Caco-2 (cell line): ENCODE data around the gene GNG3. TPM values are rescaled to one million over a fixed set of nuclear protein-coding genes. Genes with fewer than 3 reads are reported as not detected.

Experiments
- Bru-seq: library from RNA; stranded (reverse); fragments of 400-500 nt; gene quantifications from one replicate; lab custom pipeline; 2021; lab: Mats Ljungman, UMichigan
- BruChase-seq, 2 experiments: library from RNA; stranded (reverse); fragments of 400-500 nt; gene quantifications; one replicate each; lab custom pipeline; 2021; lab: Mats Ljungman, UMichigan
- BruUV-seq: library from RNA; stranded (reverse); fragments of 400-500 nt; replicated peaks from 2 replicates; lab custom pipeline; 2021; lab: Mats Ljungman, UMichigan
- CTCF ChIA-PET: fragments of 300-600 bp; sonication (Branson Sonifier 250); formaldehyde crosslinking; loops from one replicate; lab custom pipeline; 2022; ENCODE audit warnings: antibody characterized with exemption; lab: Charles Lee
- POLR2A ChIA-PET: fragments of 300-600 bp; sonication (Branson Sonifier 250); formaldehyde crosslinking; loops from one replicate; lab custom pipeline; 2022; ENCODE audit warnings: antibody characterized with exemption; lab: Charles Lee
- DNase-seq, 2 experiments: peaks; one replicate each; pipeline versions ENCODE4 v3.0.0 to v3.0.0-alpha.2; 2020 to 2022
- H3K27me3 ChIP-seq: replicated peaks from 2 replicates; pipeline ENCODE4 v1.6.0; 2011; ENCODE audit warnings: low read length; ENCODE audit not compliant: control insufficient read depth, insufficient read depth
- H3K36me3 ChIP-seq: 2 replicates; pipeline ENCODE4 v1.5.1; 2011; ENCODE audit warnings: low read length; ENCODE audit not compliant: control insufficient read depth, insufficient read depth
- H3K4me1 ChIP-seq: fragments of 250-450 bp; sonication (Bioruptor Pico); 2 replicates; pipeline ENCODE4 v1.5.1; 2020; ENCODE audit warnings: mild to moderate bottlenecking
- H3K4me3 ChIP-seq: 2 replicates; pipeline ENCODE4 v1.5.1; 2011; ENCODE audit warnings: low read depth, mild to moderate bottlenecking, control low read depth, low read length
- H3K9me3 ChIP-seq: fragments of 250-450 bp; sonication (Bioruptor Pico); 2 replicates; pipeline ENCODE4 v1.5.1; 2020; ENCODE audit warnings: mild to moderate bottlenecking, moderate library complexity
- H3K27ac Mint-ChIP-seq: one replicate; pipeline ENCODE4 v1.8.0; 2022; ENCODE audit warnings: mixed read lengths; ENCODE audit not compliant: unreplicated experiment
- H3K27me3 Mint-ChIP-seq: one replicate; pipeline ENCODE4 v1.8.0; 2022; ENCODE audit warnings: mixed read lengths; ENCODE audit not compliant: insufficient read depth, unreplicated experiment
- H3K36me3 Mint-ChIP-seq: one replicate; pipeline ENCODE4 v1.8.0; 2022; ENCODE audit warnings: mild to moderate bottlenecking, mixed read lengths; ENCODE audit not compliant: insufficient read depth, unreplicated experiment
- H3K4me1 Mint-ChIP-seq: one replicate; pipeline ENCODE4 v1.8.0; 2022; ENCODE audit warnings: low read depth, mixed read lengths; ENCODE audit not compliant: unreplicated experiment
- H3K4me3 Mint-ChIP-seq: one replicate; pipeline ENCODE4 v1.8.0; 2022; ENCODE audit warnings: mild to moderate bottlenecking, moderate library complexity, mixed read lengths; ENCODE audit not compliant: unreplicated experiment
- H3K9me3 Mint-ChIP-seq: one replicate; pipeline ENCODE4 v1.8.0; 2022; ENCODE audit warnings: mixed read lengths; ENCODE audit not compliant: unreplicated experiment
- intact Hi-C: fragments of 100-400 bp; cut with micrococcal nuclease; formaldehyde crosslinking; loops from one replicate; pipeline ENCODE4 v1.10.0; 2022; ENCODE audit not compliant: unreplicated experiment
- long read RNA-seq: library from polyadenylated mRNA; stranded (forward); transcript quantifications from one replicate; pipeline ENCODE4 v2.0.0, GENCODE V29; 2022
- total RNA-seq: library from RNA; stranded (reverse); gene quantifications from 2 replicates; pipeline ENCODE4 v1.2.3, GENCODE V29; 2022
- TF ChIP-seq, protein P1 (sequence below), 2 experiments: fragments of 200-600 bp in 1 of 2; IDR thresholded peaks; 1 replicate in 1 of 2; 2 replicates in 1 of 2; pipeline versions ENCODE4 v1.5.1 to v1.8.0; 2011 to 2022; ENCODE audit warnings: antibody characterized with exemption in 1 of 2, control low read depth in 1 of 2, inconsistent platforms in 1 of 2, low read depth in 1 of 2, low read length in 1 of 2, mild to moderate bottlenecking in 1 of 2, moderate library complexity in 1 of 2; ENCODE audit not compliant: insufficient read depth in 1 of 2, severe bottlenecking in 1 of 2, unreplicated experiment in 1 of 2

Gene GNG3
- not detected in 2 replicates for total RNA-seq
- percentile 25 among the genes with signal in this experiment for Bru-seq, nascent RNA
- BruChase-seq, experiment 1, labeled RNA remaining after a 2-hour chase = not detected
- BruChase-seq, experiment 2, labeled RNA remaining after a 6-hour chase = percentile 22 among the genes with signal in this experiment
- long read RNA-seq = 0 reads

DNA sequence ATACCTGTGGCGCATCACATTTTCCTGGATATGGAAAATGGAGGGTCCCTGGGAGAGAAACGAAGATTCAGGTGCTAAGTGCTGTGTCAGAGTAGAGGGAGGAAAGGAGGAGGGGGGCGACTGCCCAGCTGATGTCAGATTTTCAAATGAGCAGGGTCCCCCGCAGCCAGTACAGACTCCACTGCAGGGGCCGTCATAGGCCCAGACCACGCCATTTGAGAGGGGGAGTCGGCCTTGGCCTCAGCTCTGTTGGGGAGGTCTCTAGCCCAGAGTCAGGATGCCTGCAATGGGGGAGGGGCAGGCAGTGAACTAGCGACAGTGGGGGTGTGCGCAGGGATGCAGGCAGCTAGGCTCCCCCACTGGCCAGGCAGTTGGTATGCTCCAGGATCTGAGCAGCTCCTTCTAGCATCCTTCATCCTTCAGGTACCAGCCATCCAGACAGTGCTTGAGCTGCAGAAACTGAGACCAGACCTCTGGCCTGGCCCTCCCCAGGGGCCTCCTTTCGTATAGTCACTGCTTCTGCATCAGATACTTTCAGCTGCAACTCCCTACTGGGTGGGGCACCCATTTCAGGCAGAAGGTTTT lies at the start of gene GNG3, which contains the start of gene BSCL2:
Gene GNG3 (plus strand): TSS at position 400 of the 585 bp plus-strand sequence. CDS start 620 bp downstream, outside the sequence.
Gene BSCL2 (minus strand): TSS at position 148 of the 585 bp plus-strand sequence. CDS start 229 bp downstream, outside the sequence.
- TF ChIP-seq, protein P1, sequence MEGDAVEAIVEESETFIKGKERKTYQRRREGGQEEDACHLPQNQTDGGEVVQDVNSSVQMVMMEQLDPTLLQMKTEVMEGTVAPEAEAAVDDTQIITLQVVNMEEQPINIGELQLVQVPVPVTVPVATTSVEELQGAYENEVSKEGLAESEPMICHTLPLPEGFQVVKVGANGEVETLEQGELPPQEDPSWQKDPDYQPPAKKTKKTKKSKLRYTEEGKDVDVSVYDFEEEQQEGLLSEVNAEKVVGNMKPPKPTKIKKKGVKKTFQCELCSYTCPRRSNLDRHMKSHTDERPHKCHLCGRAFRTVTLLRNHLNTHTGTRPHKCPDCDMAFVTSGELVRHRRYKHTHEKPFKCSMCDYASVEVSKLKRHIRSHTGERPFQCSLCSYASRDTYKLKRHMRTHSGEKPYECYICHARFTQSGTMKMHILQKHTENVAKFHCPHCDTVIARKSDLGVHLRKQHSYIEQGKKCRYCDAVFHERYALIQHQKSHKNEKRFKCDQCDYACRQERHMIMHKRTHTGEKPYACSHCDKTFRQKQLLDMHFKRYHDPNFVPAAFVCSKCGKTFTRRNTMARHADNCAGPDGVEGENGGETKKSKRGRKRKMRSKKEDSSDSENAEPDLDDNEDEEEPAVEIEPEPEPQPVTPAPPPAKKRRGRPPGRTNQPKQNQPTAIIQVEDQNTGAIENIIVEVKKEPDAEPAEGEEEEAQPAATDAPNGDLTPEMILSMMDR (IDR thresholded peaks at IDR 0.05; ENCODE audit: insufficient read depth in 1 of 2, low read depth in 1 of 2, low read length in 1 of 2, severe bottlenecking in 1 of 2, unreplicated experiment in 1 of 2) = no peak
- H3K9me3 ChIP-seq = no peaks in the 10 kb centered on the region
- H3K27ac Mint-ChIP-seq = peak within 1 kb of the TSS; percentile 97
- peaks cover 79% of the 10 kb centered on the region for H3K36me3 Mint-ChIP-seq
- no peaks in the 10 kb centered on the region for H3K27me3 ChIP-seq
- H3K4me3 Mint-ChIP-seq = peak within 1 kb of the TSS; percentile 96
- intact Hi-C loops = no loop called here
- DNase-seq = peak; percentile 38 to 58
- BruUV-seq = no TSS peak
- H3K4me3 ChIP-seq = peak within 1 kb of the TSS; percentile 24
- H3K27me3 Mint-ChIP-seq = no peaks in the 10 kb centered on the region
- peaks cover 9% of the 10 kb centered on the region; the same call in 1 of the 2 replicates for H3K4me1 ChIP-seq
- ChIA-PET POLR2A (interaction anchor here (0.6 to 1.8 kb wide), 3 partner anchors 20 to 1630 kb away, joined by 3 to 5 read pairs (median 4); partner anchors contain the start of genes EEF1G and HNRNPUL2), CTCF (no interaction called here)
- no peaks in the 10 kb centered on the region for H3K9me3 Mint-ChIP-seq
- peaks cover 18% of the 10 kb centered on the region for H3K4me1 Mint-ChIP-seq
- H3K36me3 ChIP-seq = peaks cover 2% of the 10 kb centered on the region; the same call in 1 of the 2 replicates

DNA sequence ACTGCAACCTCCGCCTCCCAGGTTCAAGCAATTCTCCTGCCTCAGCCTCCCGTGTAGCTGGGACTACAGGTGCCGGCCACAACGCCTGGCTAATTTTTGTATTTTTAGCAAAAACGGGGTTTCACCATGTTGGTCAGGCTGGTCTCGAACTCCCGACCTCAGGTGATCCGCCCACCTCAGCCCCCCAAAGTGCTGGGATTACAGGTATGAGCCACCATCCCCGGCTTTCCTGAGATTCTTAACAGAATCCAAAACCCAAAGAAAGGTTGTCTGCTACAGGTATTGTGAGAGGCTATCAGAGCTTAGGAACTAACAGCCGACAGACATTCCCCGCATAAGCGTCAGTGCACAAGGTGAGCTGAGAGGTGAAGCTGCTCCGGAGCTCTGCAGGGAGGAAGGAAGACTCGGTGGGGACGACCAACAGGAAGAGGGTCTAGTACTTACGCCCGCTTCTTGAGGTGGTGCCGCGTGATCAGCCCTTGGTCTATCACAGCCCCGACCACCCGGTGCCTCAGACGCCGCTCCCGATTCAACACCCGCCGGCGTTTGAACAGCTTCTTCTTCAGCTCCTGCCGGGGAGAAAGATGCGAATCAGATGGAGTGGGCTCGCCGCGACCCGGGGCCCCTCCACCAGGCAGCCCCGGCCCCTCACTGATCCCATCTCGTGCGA lies 42.9 kb upstream of the GNG3 start:
- TF ChIP-seq, protein P1 (IDR thresholded peaks at IDR 0.05; ENCODE audit: insufficient read depth in 1 of 2, low read depth in 1 of 2, low read length in 1 of 2, severe bottlenecking in 1 of 2, unreplicated experiment in 1 of 2) = no peak
- Histone ChIP-seq H3K4me3 (peak overlapping the region; percentile 50), H3K27me3 (no peaks in the 10 kb centered on the region), H3K9me3 (no peaks in the 10 kb centered on the region), H3K36me3 (peaks cover 7% of the 10 kb centered on the region), H3K4me1 (peaks cover 9% of the 10 kb centered on the region)
- intact Hi-C loops = loop anchor here (1.0 to 2.0 kb wide), 3 partner anchors 11 to 42 kb away; partner anchors contain the start of genes GANAB and INTS5
- H3K4me3 Mint-ChIP-seq = peak overlapping the region; percentile 99
- CTCF ChIA-PET = interaction anchor here (0.8 to 2.1 kb wide), 11 partner anchors 11 to 122 kb away, joined by 3 to 12 read pairs (median 5); partner anchors contain the start of genes B3GAT3, EEF1G, INTS5 and TAF6L
- peak overlapping the region; percentile 97 for H3K27ac Mint-ChIP-seq
- no peaks in the 10 kb centered on the region for H3K9me3 Mint-ChIP-seq
- no peaks in the 10 kb centered on the region for H3K27me3 Mint-ChIP-seq
- H3K36me3 Mint-ChIP-seq = peaks cover 78% of the 10 kb centered on the region
- peaks cover 4% of the 10 kb centered on the region for H3K4me1 Mint-ChIP-seq
- POLR2A ChIA-PET = interaction anchor here (0.6 to 2.1 kb wide), 32 partner anchors 8 to 238 kb away, joined by 3 to 56 read pairs (median 6); partner anchors contain the start of genes B3GAT3, EEF1G, GANAB and HNRNPUL2
- DNase-seq = peak; percentile 71 to 75
- BruUV-seq = TSS peak; percentile 53
